Heart left ventricle (tissue), 16 donors: ENCODE results near the gene LCLAT1. TPM values are rescaled to one million over a fixed set of nuclear protein-coding genes. Genes with fewer than 3 reads are reported as not detected.

Experiments
- ATAC-seq, 4 donors: fragments of 200-7000 bp; cut with Tn5 transposase; one replicate each; pipeline ENCODE4 v1.9.1; 2020 to 2022; ENCODE audit warnings: moderate library complexity in 4 of 4, mild to moderate bottlenecking in 3 of 4, moderate number of reproducible peaks in 1 of 4
- DNase-seq, 5 donors: peaks; one replicate each; pipeline ENCODE4 v3.0.0-alpha.2; 2020
- H3K27ac ChIP-seq, 12 donors: fragments of 200-600 bp; sonication (generic) in 4 of 12; one replicate each; pipeline versions ENCODE4 v1.5.0 to v1.8.0; 2016 to 2022; ENCODE audit warnings: mild to moderate bottlenecking in 2 of 12
- H3K27me3 ChIP-seq, 9 donors: fragments of 200-600 bp; sonication (generic) in 2 of 9; one replicate each; pipeline versions ENCODE4 v1.5.1 to v1.8.0; 2016 to 2022; ENCODE audit warnings: mild to moderate bottlenecking in 3 of 9
- H3K36me3 ChIP-seq, 9 donors: fragments of 200-600 bp; sonication (generic) in 2 of 9; one replicate each; pipeline versions ENCODE4 v1.5.0 to v1.8.0; 2018 to 2022; ENCODE audit warnings: mild to moderate bottlenecking in 2 of 9
- H3K4me1 ChIP-seq, 12 donors: fragments of 200-600 bp; sonication (generic) in 4 of 12; one replicate each; pipeline versions ENCODE4 v1.5.0 to v1.8.0; 2016 to 2022; ENCODE audit warnings: mild to moderate bottlenecking in 3 of 12
- H3K4me3 ChIP-seq, 12 donors: fragments of 200-600 bp; sonication (generic) in 4 of 12; one replicate each; pipeline versions ENCODE4 v1.5.0 to v1.8.0; 2017 to 2022; ENCODE audit warnings: mild to moderate bottlenecking in 9 of 12, moderate library complexity in 4 of 12
- H3K9me3 ChIP-seq, 12 donors: fragments of 200-600 bp; sonication (generic) in 4 of 12; one replicate each; pipeline versions ENCODE4 v1.5.0 to v1.8.0; 2016 to 2022; ENCODE audit warnings: mild to moderate bottlenecking in 1 of 12
- POLR2A ChIP-seq, 2 donors: fragments of 450-650 bp; IDR thresholded peaks; one replicate each; pipeline ENCODE4 v1.6.1; 2017; ENCODE audit warnings: antibody characterized with exemption in 2 of 2, mild to moderate bottlenecking in 2 of 2, moderate library complexity in 2 of 2
- WGBS, 4 donors: extraction: QIAGEN DNeasy Blood & Tissue Kit in 2 of 4; methylation state at CpG; one replicate each; pipeline versions ENCODE4 v1.1.5 to v1.1.7; 2013 to 2018; 5-methylcytosine and 5-hydroxymethylcytosine counted together
- intact Hi-C, 10 donors: fragments of 100-400 bp; cut with DNase I; formaldehyde crosslinking; loops; one replicate each; pipeline versions ENCODE4 v1.11.1 to v1.14.2; 2022
- polyA plus RNA-seq, 2 donors: library from polyadenylated mRNA; stranded (reverse); fragments of 200-250 nt; gene quantifications; one replicate each; pipeline ENCODE4 v1.2.3, GENCODE V29; 2013
- total RNA-seq, 9 donors: library from RNA; depleted of rRNA in 2 of 9; stranded (reverse); fragments of >200 nt in 2 of 9; fragmentation: NEBNext Ultra II Directional in 3 of 9; extraction: Animal tissue kit (Norgen Biotek cat#: 25700) in 3 of 9; gene quantifications; one replicate each; pipeline versions ENCODE4 v1.1.0 to v1.2.4, GENCODE V29; 2016 to 2023
- TF ChIP-seq, protein P1 (sequence below), 12 donors: fragments of 200-600 bp; sonication (generic) in 4 of 12; IDR thresholded peaks; one replicate each; pipeline versions ENCODE4 v1.5.0 to v1.8.0; 2018 to 2022; ENCODE audit warnings: antibody characterized with exemption in 12 of 12, mild to moderate bottlenecking in 5 of 12
- donor health status: ischemic (EF 13 %, LVEDD 7.1; RV severe dilation, severe dysfunction).
- donor health status: healthy with polysubstance abuse.
- donor health status: DM: no; HTN: yes; CAD: no.
- donor health status: DM: no; HTN: no; CAD: no.
- donor health status: ischemic (EF 25% LVEDD 6.9; RV normal size, moderate dysfunction).
- donor health status: ischemic (EF 25% LVEDD 5.7; RV mildly dilated, moderate dysfunction).
- donor health status: healthy.
- donor health status: DM: yes; HTN: yes; CAD: no.
- donor health status: ischemic (EF 35%, LVEDD 5.7; RV mildly dilated, moderate dysfunction).
- donor health status: nonischemic (EF 11% LVEDD 7.7; RV severe dilation, severe dysfunction).
- donor health status: DM: yes; HTN: yes; CAD: no.
- donor health status: PGD.
- donor health status: ischemic (EF 29% LVEDD 5.4; RV normal size, mild dysfunction).
- donor health status: nonischemic (EF 23%, LVEDD 6.1; RV moderate dilation, normal function).

The LCLAT1 gene
- total and polyA plus RNA-seq, 11 donors: 9.8 to 70.2 (median 43.8) TPM

GRCh38 chr2:30584116-30584515 lies 137.1 kb downstream of the LCLAT1 start:
- Histone ChIP-seq H3K9me3 (no peaks in the 10 kb centered on the region), H3K36me3 (peaks cover 0 to 6% (median 0%) of the 10 kb centered on the region in 9 donors), H3K4me1 (peaks cover 0 to 47% (median 15%) of the 10 kb centered on the region in 12 donors), H3K27ac (peak overlapping the region; percentile 44 to 81 (median 73)), H3K4me3 (no peak overlapping the region), H3K27me3 (no peaks in the 10 kb centered on the region)
- WGBS, 4 donors: 32 to 61% (median 43%) methylated on average over 4 of the region's 4 CpGs
- intact Hi-C loops: loop anchor here in 2 of 10 donors (10.0 kb wide), 2 partner anchors 101 to 169 kb away; no protein-coding TSS in a partner anchor
- DNase-seq (no peak), ATAC-seq (peak; percentile 66 to 77 (median 67))
- TF ChIP-seq, protein P1, sequence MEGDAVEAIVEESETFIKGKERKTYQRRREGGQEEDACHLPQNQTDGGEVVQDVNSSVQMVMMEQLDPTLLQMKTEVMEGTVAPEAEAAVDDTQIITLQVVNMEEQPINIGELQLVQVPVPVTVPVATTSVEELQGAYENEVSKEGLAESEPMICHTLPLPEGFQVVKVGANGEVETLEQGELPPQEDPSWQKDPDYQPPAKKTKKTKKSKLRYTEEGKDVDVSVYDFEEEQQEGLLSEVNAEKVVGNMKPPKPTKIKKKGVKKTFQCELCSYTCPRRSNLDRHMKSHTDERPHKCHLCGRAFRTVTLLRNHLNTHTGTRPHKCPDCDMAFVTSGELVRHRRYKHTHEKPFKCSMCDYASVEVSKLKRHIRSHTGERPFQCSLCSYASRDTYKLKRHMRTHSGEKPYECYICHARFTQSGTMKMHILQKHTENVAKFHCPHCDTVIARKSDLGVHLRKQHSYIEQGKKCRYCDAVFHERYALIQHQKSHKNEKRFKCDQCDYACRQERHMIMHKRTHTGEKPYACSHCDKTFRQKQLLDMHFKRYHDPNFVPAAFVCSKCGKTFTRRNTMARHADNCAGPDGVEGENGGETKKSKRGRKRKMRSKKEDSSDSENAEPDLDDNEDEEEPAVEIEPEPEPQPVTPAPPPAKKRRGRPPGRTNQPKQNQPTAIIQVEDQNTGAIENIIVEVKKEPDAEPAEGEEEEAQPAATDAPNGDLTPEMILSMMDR (IDR thresholded peaks at IDR 0.05): no peak
- TF ChIP-seq POLR2A (IDR thresholded peaks at IDR 0.05): no peak

GRCh38 chr2:30588994-30589393 lies 141.9 kb downstream of the LCLAT1 start:
- no peak for DNase-seq
- Histone ChIP-seq H3K9me3 (no peaks in the 10 kb centered on the region), H3K27me3 (no peaks in the 10 kb centered on the region), H3K4me1 (peaks cover 0 to 42% (median 20%) of the 10 kb centered on the region in 12 donors), H3K36me3 (peaks cover 0 to 8% (median 0%) of the 10 kb centered on the region in 9 donors), H3K4me3 (no peak overlapping the region), H3K27ac (peak overlapping the region in 7 of 12 donors; percentile 4 to 68 (median 31))
- peak in 2 of 4 donors; percentile 34 to 70 for ATAC-seq
- TF ChIP-seq, protein P1 (IDR thresholded peaks at IDR 0.05): no peak
- TF ChIP-seq POLR2A (IDR thresholded peaks at IDR 0.05): no peak
- intact Hi-C loops: loop anchor here in 2 of 10 donors (10.0 kb wide), 2 partner anchors 96 to 174 kb away; no protein-coding TSS in a partner anchor

DNA sequence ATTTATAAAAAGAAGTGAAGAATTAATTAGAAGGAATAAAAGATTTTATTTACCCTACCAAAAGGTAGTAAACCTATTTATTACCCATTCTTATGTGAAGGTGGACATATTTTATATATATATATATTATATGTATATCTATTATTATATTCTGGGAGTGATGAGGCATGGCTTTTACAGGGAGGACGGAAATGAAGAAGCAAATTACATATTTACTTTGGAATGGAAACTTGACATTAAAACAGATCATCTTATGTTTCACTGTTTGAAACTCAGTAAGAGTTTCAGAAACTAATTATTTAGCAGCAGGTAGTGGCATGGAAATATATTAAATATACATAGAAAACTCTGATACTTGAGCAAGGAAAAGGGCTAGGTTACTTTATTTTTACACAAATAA lies 143.4 kb downstream of the LCLAT1 start:
- Histone ChIP-seq H3K4me3 (no peak overlapping the region), H3K27ac (peak overlapping the region in 5 of 12 donors; percentile 15 to 68 (median 32)), H3K36me3 (peaks cover 0 to 2% (median 0%) of the 10 kb centered on the region in 9 donors), H3K4me1 (peaks cover 0 to 28% (median 15%) of the 10 kb centered on the region in 12 donors), H3K9me3 (no peaks in the 10 kb centered on the region), H3K27me3 (no peaks in the 10 kb centered on the region)
- WGBS, 4 donors: 90 to 98% (median 94%) methylated on average over 1 of the region's 1 CpG
- DNase-seq (no peak), ATAC-seq (no peak)
- no peak for TF ChIP-seq POLR2A (IDR thresholded peaks at IDR 0.05)
- TF ChIP-seq, protein P1 (IDR thresholded peaks at IDR 0.05): no peak
- intact Hi-C loops: loop anchor here in 1 of 10 donors (10.0 kb wide), 1 partner anchor 94 kb away; no protein-coding TSS in a partner anchor

- WGBS, 4 donors: 95 to 98% (median 97%) methylated on average over 2 of the region's 2 CpGs
- peaks cover 0 to 5% (median 0%) of the 10 kb centered on the region in 9 donors for H3K36me3 ChIP-seq
- no peak overlapping the region for H3K4me3 ChIP-seq
- ATAC-seq (no peak), DNase-seq (no peak)
- no peaks in the 10 kb centered on the region for H3K27me3 ChIP-seq
- no peak for TF ChIP-seq POLR2A (IDR thresholded peaks at IDR 0.05)
- TF ChIP-seq, protein P1 (IDR thresholded peaks at IDR 0.05): no peak
- H3K9me3 ChIP-seq: no peaks in the 10 kb centered on the region
- peaks cover 0 to 27% (median 15%) of the 10 kb centered on the region in 12 donors for H3K4me1 ChIP-seq
- H3K27ac ChIP-seq: peak overlapping the region in 1 of 12 donors; percentile 5
- intact Hi-C loops: loop anchor here in 1 of 10 donors (10.0 kb wide), 1 partner anchor 94 kb away; no protein-coding TSS in a partner anchor
These were observed 144.1 kb downstream of the LCLAT1 start for GRCh38 chr2:30591186-30591585.
